ENCODE data around the gene CLK1. TPM values are rescaled to one million over a fixed set of nuclear protein-coding genes. Genes with fewer than 3 reads are reported as not detected.

Gene CLK1
- polyA plus RNA-seq, 2 of the 4 experiments (the other 2 are of a cell fraction), result 35.5 to 88.3 TPM

GRCh38 chr2:200811333-200812121, 52.9 kb downstream of the CLK1 start, which contains the start of gene BZW1 (continued):
- TF ChIP-seq CTCF (IDR thresholded peaks at IDR 0.05), result no peak
- TF ChIP-seq NR3C1 (IDR thresholded peaks at IDR 0.05), result no peak
- peak; percentile 93 for TF ChIP-seq MAZ (IDR thresholded peaks at IDR 0.05; ENCODE audit: borderline replicate concordance, low read depth, low read length)
- peak; percentile 93 for TF ChIP-seq CHD2 (IDR thresholded peaks at IDR 0.05; ENCODE audit: low read length, partially characterized antibody)
- no peak for TF ChIP-seq RCOR1 (IDR thresholded peaks at IDR 0.05; ENCODE audit: low read depth, low read length)
- no peak for TF ChIP-seq USF2 (IDR thresholded peaks at IDR 0.05)
- no peak for TF ChIP-seq KDM1A (IDR thresholded peaks at IDR 0.05; ENCODE audit: low read depth)
- peak; percentile 94 for TF ChIP-seq JUN (IDR thresholded peaks at IDR 0.05)
- TF ChIP-seq E2F6 (IDR thresholded peaks at IDR 0.05; ENCODE audit: borderline replicate concordance, low read depth), result 0 out of 2 replicates have a peak, but pooled peaks have one; percentile 26
- TF ChIP-seq FOXS1 (CRISPR knock-in tag; IDR thresholded peaks at IDR 0.05), result no peak
- TF ChIP-seq EP300 (IDR thresholded peaks at IDR 0.05), result no peak
- no peak for TF ChIP-seq ZNF302 (CRISPR knock-in tag; IDR thresholded peaks at IDR 0.05)
- TF ChIP-seq PHF8 (IDR thresholded peaks at IDR 0.05; ENCODE audit: borderline replicate concordance, low read depth), result peak; percentile 96
- TF ChIP-seq HOXB5 (CRISPR knock-in tag; IDR thresholded peaks at IDR 0.05), result no peak
- no peak for TF ChIP-seq POLR2AphosphoS2 (conservative IDR thresholded peaks at IDR 0.05; ENCODE audit: low read length)
- no peak for TF ChIP-seq FOSB (CRISPR knock-in tag; IDR thresholded peaks at IDR 0.05)
- TF ChIP-seq SMC3 (IDR thresholded peaks at IDR 0.05), result no peak
- TF ChIP-seq MAFK (IDR thresholded peaks at IDR 0.05; ENCODE audit: partially characterized antibody), result no peak
- no peak for TF ChIP-seq ATOH8 (CRISPR knock-in tag; IDR thresholded peaks at IDR 0.05; ENCODE audit: low read depth)
- TF ChIP-seq REST (IDR thresholded peaks at IDR 0.05), result peak; percentile 86
- TF ChIP-seq PBX3 (IDR thresholded peaks at IDR 0.05), result no peak
- TF ChIP-seq CBX2 (IDR thresholded peaks at IDR 0.05; ENCODE audit: borderline replicate concordance, low read depth), result no peak
- TF ChIP-seq HMGXB4 (CRISPR knock-in tag; IDR thresholded peaks at IDR 0.05; ENCODE audit: borderline replicate concordance), result no peak
- 0 out of 5 replicates have a peak, but pooled peaks of 1 of the 2 experiments have one; percentile 2 for TF ChIP-seq RAD21 (conservative IDR thresholded peaks at IDR 0.05 in 1 of 2, IDR thresholded peaks at IDR 0.05 in 1 of 2)
- TF ChIP-seq MYC (IDR thresholded peaks at IDR 0.05; ENCODE audit: borderline replicate concordance, low read length), result 0 out of 2 replicates have a peak, but pooled peaks have one; percentile 17
- no peak for TF ChIP-seq ZC3H11A (IDR thresholded peaks at IDR 0.05)
- TF ChIP-seq ELK1 (IDR thresholded peaks at IDR 0.05; ENCODE audit: low read depth, low read length), result no peak
- TF ChIP-seq HDAC2 (IDR thresholded peaks at IDR 0.05), result no peak
- no peak for TF ChIP-seq NFE2L2 (conservative IDR thresholded peaks at IDR 0.05; ENCODE audit: low read length)
